ENCODE data around the gene GABRG3.

GRCh38 chr15:27359586-27359985, 388.6 kb downstream of the GABRG3 start:
- TF ChIP-seq ZNF274 (IDR thresholded peaks at IDR 0.05; ENCODE audit: low read depth, low read length): no peak
- TF ChIP-seq POLR2AphosphoS5 (IDR thresholded peaks at IDR 0.05; ENCODE audit: low read depth, low read length): no peak
- TF ChIP-seq REST (IDR thresholded peaks at IDR 0.05; ENCODE audit: low read depth): no peak
- TF ChIP-seq POLR2A (IDR thresholded peaks at IDR 0.05; ENCODE audit: borderline replicate concordance, extremely low read depth, insufficient read depth, insufficient read length): no peak
- no peak for TF ChIP-seq CTCF (IDR thresholded peaks at IDR 0.05 in 2 of 3, conservative IDR thresholded peaks at IDR 0.05 in 1 of 3; ENCODE audit: borderline replicate concordance in 1 of 3, insufficient read depth in 1 of 3, low read depth in 2 of 3, low read length in 2 of 3)
- TF ChIP-seq SRF (IDR thresholded peaks at IDR 0.05; ENCODE audit: low read depth): no peak
- no peak for TF ChIP-seq FOSL1 (IDR thresholded peaks at IDR 0.05; ENCODE audit: low read depth)

Data from HCT116 (cell line).